ENCODE results near the gene NAV2. TPM values are rescaled to one million over a fixed set of nuclear protein-coding genes. Genes with fewer than 3 reads are reported as not detected.

NAV2 gene
- total RNA-seq, 4 donors from 2014 or later: 19.2 to 34.7 (median 25.8) TPM

GRCh38 chr11:20056109-20056949, 343.7 kb downstream of the NAV2 start:
- WGBS, 2 donors: 73 to 78% methylated on average over 8 of the region's 8 CpGs
- TF ChIP-seq POLR2A (IDR thresholded peaks at IDR 0.05) (no peak), CTCF (IDR thresholded peaks at IDR 0.05) (no peak)
- H3K27me3 ChIP-seq: no peaks in the 10 kb centered on the region
- H3K9me3 ChIP-seq: no peaks in the 10 kb centered on the region
- H3K4me1 ChIP-seq: peaks cover 0 to 16% (median 0%) of the 10 kb centered on the region in 4 donors
- H3K27ac ChIP-seq: no peak overlapping the region
- DNase-seq (ENCODE audit: low spot score in 2 of 2): no peak
- no peak overlapping the region for H3K4me3 ChIP-seq
- H3K36me3 ChIP-seq: peaks cover 0 to 76% (median 0%) of the 10 kb centered on the region in 3 donors

- WGBS, 2 donors: 71 to 72% methylated on average over 8 of the region's 8 CpGs
- no peak for TF ChIP-seq POLR2A (IDR thresholded peaks at IDR 0.05)
- TF ChIP-seq EP300 (IDR thresholded peaks at IDR 0.05): no peak
- no peak for TF ChIP-seq CTCF (IDR thresholded peaks at IDR 0.05)
- Histone ChIP-seq H3K27me3 (no peaks in the 10 kb centered on the region), H3K27ac (no peak overlapping the region), H3K4me1 (peaks cover 0 to 16% (median 0%) of the 10 kb centered on the region in 4 donors), H3K36me3 (peaks cover 0 to 69% (median 0%) of the 10 kb centered on the region in 3 donors), H3K9me3 (no peaks in the 10 kb centered on the region), H3K4me3 (no peak overlapping the region)
- no peak for DNase-seq (ENCODE audit: low spot score in 2 of 2)
Observed at GRCh38 chr11:20056950-20057943, 344.6 kb downstream of the NAV2 start.

- TF ChIP-seq POLR2A (IDR thresholded peaks at IDR 0.05): no peak
- TF ChIP-seq CTCF (IDR thresholded peaks at IDR 0.05): no peak
- TF ChIP-seq EP300 (IDR thresholded peaks at IDR 0.05): no peak
- Histone ChIP-seq H3K27ac (no peak overlapping the region), H3K27me3 (no peaks in the 10 kb centered on the region), H3K4me1 (peaks cover 0 to 16% (median 0%) of the 10 kb centered on the region in 4 donors), H3K4me3 (no peak overlapping the region), H3K36me3 (peaks cover 0 to 76% (median 0%) of the 10 kb centered on the region in 3 donors), H3K9me3 (no peaks in the 10 kb centered on the region)
- DNase-seq (ENCODE audit: low spot score in 2 of 2): no peak
- 84 to 89% methylated on average over 3 of the region's 3 CpGs for WGBS, 2 donors
Observed at GRCh38 chr11:20058749-20059458, 346.3 kb downstream of the NAV2 start.

GRCh38 chr11:20059587-20060021, 347.0 kb downstream of the NAV2 start:
- no peak for DNase-seq (ENCODE audit: low spot score in 2 of 2)
- Histone ChIP-seq H3K4me3 (no peak overlapping the region), H3K27ac (no peak overlapping the region), H3K4me1 (peaks cover 0 to 16% (median 0%) of the 10 kb centered on the region in 4 donors), H3K36me3 (peaks cover 0 to 75% (median 0%) of the 10 kb centered on the region in 3 donors), H3K9me3 (no peaks in the 10 kb centered on the region), H3K27me3 (no peaks in the 10 kb centered on the region)
- WGBS, 2 donors: 92 to 93% methylated on average over 4 of the region's 4 CpGs
- TF ChIP-seq EP300 (IDR thresholded peaks at IDR 0.05) (no peak), POLR2A (IDR thresholded peaks at IDR 0.05) (no peak), CTCF (IDR thresholded peaks at IDR 0.05) (no peak)
